HG03575 (cell line): Measurements from ENCODE around the gene CMTM1.
A peak's percentile ranks its signal among the peaks of the same experiment; 100 is the strongest.

Experiments
- ATAC-seq: cut with Tn5 transposase; IDR thresholded peaks from one replicate; pipeline ENCODE4 v1.9.1; 2021; ENCODE audit not compliant: unreplicated experiment, insufficient number of reproducible peaks, low FRiP score; ENCODE audit errors: extremely low read depth

Gene CMTM1

DNA sequence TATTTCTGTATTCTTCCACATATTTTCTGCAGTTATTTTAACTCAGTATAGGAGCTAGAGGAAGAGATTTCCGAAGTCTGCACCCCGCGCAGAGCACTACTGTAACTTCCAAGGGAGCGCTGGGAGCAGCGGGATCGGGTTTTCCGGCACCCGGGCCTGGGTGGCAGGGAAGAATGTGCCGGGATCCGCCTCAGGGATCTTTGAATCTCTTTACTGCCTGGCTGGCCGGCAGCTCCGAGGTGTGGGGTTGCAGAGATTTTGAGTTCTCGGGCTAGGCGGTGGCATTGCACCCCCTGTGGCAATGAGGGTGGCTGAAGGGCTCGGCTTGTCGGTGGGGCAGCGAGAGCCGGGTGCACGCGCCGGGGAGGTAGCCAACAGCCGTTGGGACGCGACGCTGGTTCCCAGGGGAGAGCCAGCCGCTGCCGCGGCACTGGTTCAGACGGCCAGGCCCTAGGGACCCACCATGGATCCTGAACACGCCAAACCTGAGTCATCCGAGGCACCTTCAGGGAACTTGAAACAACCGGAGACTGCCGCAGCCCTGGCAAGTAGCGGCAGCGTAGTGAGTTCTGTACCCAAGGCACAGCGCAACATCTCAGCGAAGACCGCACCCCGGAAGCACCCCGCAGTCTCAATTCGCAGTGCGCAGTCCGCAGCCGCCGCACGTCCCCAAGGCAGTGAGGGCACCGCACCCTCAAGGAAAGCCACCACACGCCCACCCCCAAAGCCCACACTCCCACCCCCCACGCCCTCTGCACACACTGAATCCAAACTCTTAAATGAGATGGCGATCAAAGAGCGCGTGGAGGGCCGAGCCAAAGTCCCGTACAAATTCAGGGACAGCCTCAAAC lies at the start of gene CMTM1:
CMTM1 (plus strand) TSS at position 389 of the 851 bp plus-strand sequence; CDS start at position 464, 75 bp downstream.
- no peak for ATAC-seq

DNA sequence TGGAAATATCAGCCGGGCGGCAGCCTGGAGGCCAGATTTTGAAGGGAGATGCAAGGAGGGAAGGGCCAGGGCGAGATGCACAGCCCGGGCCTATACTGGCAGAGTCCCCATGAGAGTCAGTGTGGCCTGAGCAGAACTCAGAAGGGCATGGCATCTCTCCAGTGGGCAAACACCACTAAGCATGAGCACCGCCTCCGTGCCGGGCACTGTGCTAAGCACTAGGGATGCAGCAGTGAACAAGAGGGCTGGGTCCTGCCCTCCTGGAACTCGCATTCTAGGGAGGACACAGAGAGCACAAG lies 49.8 kb upstream of the CMTM1 start:
- no peak for ATAC-seq

- peak; percentile 86 for ATAC-seq
Measured at GRCh38 chr16:66516808-66517585, 49.2 kb upstream of the CMTM1 start.

GRCh38 chr16:66517586-66518263 lies 48.5 kb upstream of the CMTM1 start:
- ATAC-seq, result no peak

- no peak for ATAC-seq
Measured at GRCh38 chr16:66519482-66520373, 46.5 kb upstream of the CMTM1 start.

- no peak for ATAC-seq
Measured at GRCh38 chr16:66520406-66521170, 45.7 kb upstream of the CMTM1 start.

GRCh38 chr16:66521252-66521713 lies 45.0 kb upstream of the CMTM1 start:
- no peak for ATAC-seq

DNA sequence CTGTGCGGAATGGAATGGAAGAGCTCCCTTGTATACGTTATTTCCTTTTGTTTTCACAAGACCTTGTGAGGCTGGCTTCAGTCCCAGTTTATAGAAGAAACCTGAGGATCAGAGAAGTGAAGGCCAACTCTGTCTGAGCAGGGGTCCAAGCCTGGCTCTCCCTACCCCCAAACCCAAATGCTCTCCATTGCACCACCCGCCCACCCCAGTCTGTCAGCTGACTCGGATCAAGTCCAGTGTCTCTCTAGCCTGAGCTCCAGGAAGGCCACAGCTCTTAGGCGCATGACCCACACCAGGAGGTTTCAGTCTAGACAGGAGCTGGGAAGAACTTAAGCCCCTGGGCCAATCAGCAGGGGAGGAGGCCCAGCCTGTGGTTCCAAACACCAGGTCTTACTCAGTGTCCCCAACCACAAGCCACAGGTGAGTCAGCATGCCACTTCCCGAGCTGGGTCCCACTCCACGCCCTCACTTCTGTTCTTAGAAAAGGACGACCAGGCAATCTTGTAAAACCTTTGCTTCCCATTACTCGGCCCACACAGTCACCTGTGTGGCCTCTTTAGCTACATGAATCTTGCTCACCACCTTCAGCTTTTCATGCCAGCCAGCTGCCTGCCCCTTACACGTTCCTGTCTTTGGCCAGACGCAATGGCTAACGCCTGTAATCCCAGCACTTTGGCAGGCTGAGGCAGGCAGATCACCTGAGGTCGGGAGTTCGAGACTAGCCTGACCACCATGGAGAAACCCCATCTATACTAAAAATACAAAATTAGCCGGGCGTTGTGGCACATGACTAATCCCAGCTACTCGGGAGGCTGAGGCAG lies 44.1 kb upstream of the CMTM1 start:
- ATAC-seq, result peak; percentile 51

GRCh38 chr16:66522816-66523590 lies 43.2 kb upstream of the CMTM1 start:
- no peak for ATAC-seq

- ATAC-seq, result no peak
Measured at GRCh38 chr16:66523861-66524354, 42.3 kb upstream of the CMTM1 start.

DNA sequence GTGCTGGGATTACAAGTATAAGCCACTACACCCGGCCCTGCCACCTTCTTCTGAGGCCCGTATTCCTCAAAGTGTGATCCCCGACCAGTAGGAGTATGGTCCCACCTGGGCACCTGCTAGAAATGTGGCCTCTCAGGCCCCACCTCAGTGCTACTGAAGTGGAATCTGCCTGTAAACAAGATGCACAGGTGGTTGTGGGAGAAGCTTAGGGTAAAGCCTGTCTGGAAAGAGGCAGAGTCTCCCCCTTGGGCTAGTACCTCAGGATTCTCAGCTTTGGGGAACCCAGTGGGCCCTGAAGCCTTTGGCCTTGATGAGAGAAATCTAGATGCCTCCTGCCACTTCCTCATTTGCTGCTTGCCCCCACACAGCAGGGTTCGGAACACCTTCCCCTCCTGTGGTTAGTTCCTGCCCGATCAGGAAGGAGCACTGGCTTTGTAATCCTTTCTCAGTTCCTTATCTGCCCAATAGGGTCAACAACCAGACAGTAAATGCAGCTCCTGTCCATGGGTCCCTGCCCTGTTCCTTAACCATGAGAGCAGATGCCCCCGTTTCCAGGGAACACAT lies 41.6 kb upstream of the CMTM1 start:
- ATAC-seq, result peak; percentile 36

DNA sequence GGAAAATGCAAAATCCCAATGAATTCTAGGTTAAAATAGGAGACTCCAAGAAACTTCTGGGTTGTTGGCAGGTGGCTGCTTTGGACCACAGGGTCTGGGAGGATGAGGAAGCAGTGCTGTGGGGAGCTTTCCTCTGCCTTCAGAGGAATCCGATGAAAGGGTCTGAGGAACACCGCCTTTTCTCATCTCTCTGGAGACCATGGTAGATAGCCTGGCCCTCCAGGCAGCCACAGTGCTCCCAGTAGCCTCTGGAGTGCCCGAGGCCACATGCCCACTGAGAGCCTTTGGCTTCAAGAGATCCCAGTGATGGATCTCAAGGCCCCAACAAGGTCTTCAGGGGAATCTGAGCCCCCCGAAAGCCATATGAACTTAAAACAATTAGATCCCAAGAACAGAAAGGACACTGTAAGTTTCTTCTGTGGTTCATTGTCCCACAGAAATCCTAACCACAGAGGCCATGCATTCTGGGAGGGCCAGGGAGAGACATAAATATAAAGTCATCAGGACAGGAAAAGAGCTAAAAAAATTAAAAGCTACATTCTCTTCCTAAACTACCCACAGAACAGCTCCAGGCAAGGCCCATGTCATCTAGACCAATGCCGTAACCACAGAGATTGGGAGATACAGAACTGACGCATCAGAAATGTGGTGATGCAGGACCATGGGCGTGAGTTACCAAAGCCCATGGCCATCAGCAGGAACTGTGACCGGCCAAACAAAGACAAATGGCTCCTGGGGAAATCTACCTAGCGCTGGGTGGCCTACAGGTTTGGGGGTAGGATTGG lies 40.7 kb upstream of the CMTM1 start:
- no peak for ATAC-seq

DNA sequence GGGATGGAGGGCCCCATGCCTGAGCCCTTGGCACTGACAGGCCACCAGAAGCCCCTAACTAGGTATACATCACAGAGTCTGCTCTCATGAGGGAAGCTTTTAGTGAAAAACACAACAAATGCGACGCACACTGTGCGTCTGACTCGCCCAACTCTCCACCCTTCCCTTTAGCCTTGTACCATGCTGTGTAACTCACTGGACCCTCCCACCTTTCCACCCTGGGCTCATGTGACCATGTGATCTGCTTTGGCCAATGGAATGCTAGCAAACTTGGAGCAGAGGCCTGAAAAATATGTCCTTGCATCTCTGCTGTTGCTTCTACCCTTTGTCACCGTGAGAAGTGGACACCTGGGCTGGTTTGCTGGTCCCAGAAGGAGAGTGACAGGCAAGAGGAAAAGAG lies 37.9 kb upstream of the CMTM1 start:
- no peak for ATAC-seq

- no peak for ATAC-seq
Measured at GRCh38 chr16:66529475-66529874, 36.8 kb upstream of the CMTM1 start.

GRCh38 chr16:66534376-66534799 lies 31.9 kb upstream of the CMTM1 start:
- ATAC-seq, result no peak
